ENCODE data around the gene IGSF8. TPM values are rescaled to one million over a fixed set of nuclear protein-coding genes. Genes with fewer than 3 reads are reported as not detected.

The IGSF8 gene
- total RNA-seq, 1 donor from 2014 or later, result 45.9 TPM

GRCh38 chr1:160124705-160125478, 26.5 kb upstream of the IGSF8 start:
- no peak for DNase-seq
- TF ChIP-seq, protein P1, sequence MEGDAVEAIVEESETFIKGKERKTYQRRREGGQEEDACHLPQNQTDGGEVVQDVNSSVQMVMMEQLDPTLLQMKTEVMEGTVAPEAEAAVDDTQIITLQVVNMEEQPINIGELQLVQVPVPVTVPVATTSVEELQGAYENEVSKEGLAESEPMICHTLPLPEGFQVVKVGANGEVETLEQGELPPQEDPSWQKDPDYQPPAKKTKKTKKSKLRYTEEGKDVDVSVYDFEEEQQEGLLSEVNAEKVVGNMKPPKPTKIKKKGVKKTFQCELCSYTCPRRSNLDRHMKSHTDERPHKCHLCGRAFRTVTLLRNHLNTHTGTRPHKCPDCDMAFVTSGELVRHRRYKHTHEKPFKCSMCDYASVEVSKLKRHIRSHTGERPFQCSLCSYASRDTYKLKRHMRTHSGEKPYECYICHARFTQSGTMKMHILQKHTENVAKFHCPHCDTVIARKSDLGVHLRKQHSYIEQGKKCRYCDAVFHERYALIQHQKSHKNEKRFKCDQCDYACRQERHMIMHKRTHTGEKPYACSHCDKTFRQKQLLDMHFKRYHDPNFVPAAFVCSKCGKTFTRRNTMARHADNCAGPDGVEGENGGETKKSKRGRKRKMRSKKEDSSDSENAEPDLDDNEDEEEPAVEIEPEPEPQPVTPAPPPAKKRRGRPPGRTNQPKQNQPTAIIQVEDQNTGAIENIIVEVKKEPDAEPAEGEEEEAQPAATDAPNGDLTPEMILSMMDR (IDR thresholded peaks at IDR 0.05; ENCODE audit: partially characterized antibody, unreplicated experiment), result no peak
- Mint-ChIP-seq H3K27me3 (ENCODE audit: unreplicated experiment) (no peaks in the 10 kb centered on the region), H3K36me3 (ENCODE audit: unreplicated experiment) (no peaks in the 10 kb centered on the region), H3K4me1 (ENCODE audit: low read depth, unreplicated experiment) (no peaks in the 10 kb centered on the region), H3K4me3 (ENCODE audit: unreplicated experiment) (no peak overlapping the region), H3K9me3 (ENCODE audit: unreplicated experiment) (no peaks in the 10 kb centered on the region), H3K27ac (ENCODE audit: unreplicated experiment) (no peak overlapping the region)

DNA sequence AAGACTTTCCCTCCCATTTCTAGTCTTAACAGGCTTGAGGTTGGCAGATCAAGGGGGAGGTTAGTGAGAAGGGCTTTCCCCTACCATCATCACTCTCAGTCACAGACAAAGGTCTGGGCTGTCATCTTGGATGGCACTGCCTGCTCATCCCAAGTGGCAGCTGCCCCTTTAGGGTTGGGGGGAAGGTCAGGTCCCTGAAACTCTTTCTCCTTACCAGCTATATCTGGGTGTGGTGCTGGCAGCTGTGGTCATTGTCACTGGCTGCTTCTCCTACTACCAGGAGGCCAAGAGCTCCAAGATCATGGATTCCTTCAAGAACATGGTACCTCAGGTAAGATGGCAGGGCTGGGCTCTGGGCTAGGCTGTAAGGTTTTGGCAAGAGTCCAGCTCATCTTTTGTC, 25.3 kb upstream of the IGSF8 start:
- no peaks in the 10 kb centered on the region for H3K4me1 Mint-ChIP-seq (ENCODE audit: low read depth, unreplicated experiment)
- DNase-seq, result no peak
- H3K27ac Mint-ChIP-seq (ENCODE audit: unreplicated experiment), result no peak overlapping the region
- no peak overlapping the region for H3K4me3 Mint-ChIP-seq (ENCODE audit: unreplicated experiment)
- H3K9me3 Mint-ChIP-seq (ENCODE audit: unreplicated experiment), result no peaks in the 10 kb centered on the region
- H3K36me3 Mint-ChIP-seq (ENCODE audit: unreplicated experiment), result no peaks in the 10 kb centered on the region
- no peaks in the 10 kb centered on the region for H3K27me3 Mint-ChIP-seq (ENCODE audit: unreplicated experiment)
- TF ChIP-seq, protein P1 (IDR thresholded peaks at IDR 0.05; ENCODE audit: partially characterized antibody, unreplicated experiment), result no peak

- TF ChIP-seq, protein P1 (IDR thresholded peaks at IDR 0.05; ENCODE audit: partially characterized antibody, unreplicated experiment), result no peak
- no peaks in the 10 kb centered on the region for H3K36me3 Mint-ChIP-seq (ENCODE audit: unreplicated experiment)
- no peak for DNase-seq
- no peaks in the 10 kb centered on the region for H3K9me3 Mint-ChIP-seq (ENCODE audit: unreplicated experiment)
- no peaks in the 10 kb centered on the region for H3K4me1 Mint-ChIP-seq (ENCODE audit: low read depth, unreplicated experiment)
- H3K27me3 Mint-ChIP-seq (ENCODE audit: unreplicated experiment), result no peaks in the 10 kb centered on the region
- H3K27ac Mint-ChIP-seq (ENCODE audit: unreplicated experiment), result no peak overlapping the region
- H3K4me3 Mint-ChIP-seq (ENCODE audit: unreplicated experiment), result no peak overlapping the region
Measured at GRCh38 chr1:160122978-160123495, 24.6 kb upstream of the IGSF8 start.

GRCh38 chr1:160121388-160121787, 23.0 kb upstream of the IGSF8 start:
- peaks cover 2% of the 10 kb centered on the region for H3K27me3 Mint-ChIP-seq (ENCODE audit: unreplicated experiment)
- H3K4me3 Mint-ChIP-seq (ENCODE audit: unreplicated experiment), result no peak overlapping the region
- H3K9me3 Mint-ChIP-seq (ENCODE audit: unreplicated experiment), result peaks cover 1% of the 10 kb centered on the region

DNA sequence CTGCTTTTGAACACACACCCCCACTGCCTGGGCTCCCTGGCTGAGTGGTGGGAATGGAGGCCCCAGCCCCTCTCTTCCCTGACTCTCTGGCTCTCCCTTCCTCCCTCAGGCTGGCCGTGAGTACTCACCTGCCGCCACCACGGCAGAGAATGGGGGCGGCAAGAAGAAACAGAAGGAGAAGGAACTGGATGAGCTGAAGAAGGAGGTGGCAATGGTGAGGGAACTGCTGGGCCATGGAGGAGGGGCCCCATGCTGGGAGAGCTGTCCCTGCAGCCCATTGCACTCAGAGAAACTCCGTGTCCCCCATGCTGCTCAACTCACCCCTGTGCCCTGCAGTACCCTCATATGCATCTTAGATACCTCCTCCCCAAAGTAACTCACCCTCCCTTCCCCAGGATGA, 22.4 kb upstream of the IGSF8 start:
- H3K27me3 Mint-ChIP-seq (ENCODE audit: unreplicated experiment), result peaks cover 2% of the 10 kb centered on the region
- H3K36me3 Mint-ChIP-seq (ENCODE audit: unreplicated experiment), result no peaks in the 10 kb centered on the region
- no peak overlapping the region for H3K27ac Mint-ChIP-seq (ENCODE audit: unreplicated experiment)
- no peak for DNase-seq
- TF ChIP-seq, protein P1 (IDR thresholded peaks at IDR 0.05; ENCODE audit: partially characterized antibody, unreplicated experiment), result no peak
- H3K9me3 Mint-ChIP-seq (ENCODE audit: unreplicated experiment), result peaks cover 1% of the 10 kb centered on the region
- no peak overlapping the region for H3K4me3 Mint-ChIP-seq (ENCODE audit: unreplicated experiment)
- H3K4me1 Mint-ChIP-seq (ENCODE audit: low read depth, unreplicated experiment), result no peaks in the 10 kb centered on the region

More at GRCh38 chr1:160121388-160121787, 23.0 kb upstream of the IGSF8 start:
- no peak overlapping the region for H3K27ac Mint-ChIP-seq (ENCODE audit: unreplicated experiment)
- H3K4me1 Mint-ChIP-seq (ENCODE audit: low read depth, unreplicated experiment), result no peaks in the 10 kb centered on the region
- no peak for DNase-seq
- TF ChIP-seq, protein P1 (IDR thresholded peaks at IDR 0.05; ENCODE audit: partially characterized antibody, unreplicated experiment), result no peak
- H3K36me3 Mint-ChIP-seq (ENCODE audit: unreplicated experiment), result no peaks in the 10 kb centered on the region
